ENCODE results near the gene CYP1B1. TPM values are rescaled to one million over a fixed set of nuclear protein-coding genes. Genes with fewer than 3 reads are reported as not detected.
A peak's percentile ranks its signal among the peaks of the same experiment; 100 is the strongest.

The CYP1B1 gene
- total RNA-seq, 1 experiment from 2014 or later: 1.3 TPM

DNA sequence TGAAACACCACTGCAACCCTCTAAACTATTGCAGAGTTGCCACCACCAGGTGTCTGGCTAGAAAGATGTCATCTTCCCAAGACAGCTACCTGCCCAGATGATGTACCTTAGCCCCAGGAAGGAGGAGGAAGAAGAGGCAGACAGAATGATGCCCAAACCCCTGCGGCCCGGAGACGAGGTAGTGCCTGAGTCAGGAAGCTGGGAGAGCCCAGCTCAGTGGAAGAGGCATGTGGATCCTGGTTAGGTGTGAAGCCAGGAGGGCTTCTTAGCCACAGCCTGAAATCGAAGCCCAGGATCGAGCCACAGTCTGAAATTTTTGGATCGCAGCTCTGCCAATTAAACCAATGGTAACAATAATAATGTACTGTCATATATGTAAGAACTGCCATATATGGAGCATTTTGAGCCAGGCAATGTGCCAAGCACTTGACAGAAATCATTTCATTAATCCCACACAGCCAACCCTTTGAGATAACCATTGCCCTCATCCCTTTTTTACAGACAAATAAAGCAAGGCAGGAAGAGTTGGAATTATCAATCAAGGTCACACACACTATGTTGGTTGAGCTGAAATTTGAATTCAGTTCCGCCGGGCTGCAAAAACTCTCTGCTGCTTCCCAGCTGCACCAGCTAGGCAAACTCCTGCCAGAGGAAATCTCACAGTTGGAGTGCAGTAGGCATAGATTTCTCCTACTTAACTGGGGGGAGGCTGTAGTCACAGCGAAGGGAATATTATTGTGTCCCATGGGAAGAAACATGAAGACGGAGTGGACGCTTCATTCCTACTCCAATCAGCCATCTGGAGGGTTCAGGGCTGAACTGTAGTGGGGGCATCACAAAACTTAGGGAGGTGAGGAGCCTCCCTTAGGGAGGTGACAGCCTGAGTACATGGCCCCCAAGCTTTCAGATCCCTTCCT is 19.4 kb upstream of the CYP1B1 start:
- POLR2A ChIA-PET: interaction anchor here (0.6 to 1.7 kb wide), 3 partner anchors 13 to 18 kb away, joined by 3 to 17 read pairs (median 12); partner anchors contain the start of gene CYP1B1
- Histone ChIP-seq H3K27me3 (replicated peaks; ENCODE audit: control insufficient read depth, insufficient read depth, low read length) (no peaks in the 10 kb centered on the region), H3K9me3 (no peaks in the 10 kb centered on the region), H3K4me1 (peaks cover 46% of the 10 kb centered on the region), H3K4me3 (ENCODE audit: low read depth, low read length) (no peak overlapping the region), H3K36me3 (ENCODE audit: control insufficient read depth, insufficient read depth, low read length) (peaks cover 1% of the 10 kb centered on the region; the same call in 1 of the 2 replicates)
- H3K4me1 Mint-ChIP-seq (ENCODE audit: low read depth, unreplicated experiment): peaks cover 46% of the 10 kb centered on the region
- H3K27me3 Mint-ChIP-seq (ENCODE audit: insufficient read depth, unreplicated experiment): no peaks in the 10 kb centered on the region
- DNase-seq: no peak
- H3K36me3 Mint-ChIP-seq (ENCODE audit: insufficient read depth, unreplicated experiment): peaks cover 7% of the 10 kb centered on the region
- H3K9me3 Mint-ChIP-seq (ENCODE audit: unreplicated experiment): no peaks in the 10 kb centered on the region
- TF ChIP-seq, protein P1, sequence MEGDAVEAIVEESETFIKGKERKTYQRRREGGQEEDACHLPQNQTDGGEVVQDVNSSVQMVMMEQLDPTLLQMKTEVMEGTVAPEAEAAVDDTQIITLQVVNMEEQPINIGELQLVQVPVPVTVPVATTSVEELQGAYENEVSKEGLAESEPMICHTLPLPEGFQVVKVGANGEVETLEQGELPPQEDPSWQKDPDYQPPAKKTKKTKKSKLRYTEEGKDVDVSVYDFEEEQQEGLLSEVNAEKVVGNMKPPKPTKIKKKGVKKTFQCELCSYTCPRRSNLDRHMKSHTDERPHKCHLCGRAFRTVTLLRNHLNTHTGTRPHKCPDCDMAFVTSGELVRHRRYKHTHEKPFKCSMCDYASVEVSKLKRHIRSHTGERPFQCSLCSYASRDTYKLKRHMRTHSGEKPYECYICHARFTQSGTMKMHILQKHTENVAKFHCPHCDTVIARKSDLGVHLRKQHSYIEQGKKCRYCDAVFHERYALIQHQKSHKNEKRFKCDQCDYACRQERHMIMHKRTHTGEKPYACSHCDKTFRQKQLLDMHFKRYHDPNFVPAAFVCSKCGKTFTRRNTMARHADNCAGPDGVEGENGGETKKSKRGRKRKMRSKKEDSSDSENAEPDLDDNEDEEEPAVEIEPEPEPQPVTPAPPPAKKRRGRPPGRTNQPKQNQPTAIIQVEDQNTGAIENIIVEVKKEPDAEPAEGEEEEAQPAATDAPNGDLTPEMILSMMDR (IDR thresholded peaks at IDR 0.05; ENCODE audit: insufficient read depth in 1 of 2, low read depth in 1 of 2, low read length in 1 of 2, severe bottlenecking in 1 of 2, unreplicated experiment in 1 of 2): no peak
- peak overlapping the region; percentile 60 for H3K4me3 Mint-ChIP-seq (ENCODE audit: unreplicated experiment)
- H3K27ac Mint-ChIP-seq (ENCODE audit: unreplicated experiment): peak overlapping the region; percentile 92
- intact Hi-C loops (cut with micrococcal nuclease; ENCODE audit: unreplicated experiment): no loop called here
- CTCF ChIA-PET: interaction anchor here (0.6 to 2.0 kb wide), 8 partner anchors 12 to 179 kb away, joined by 3 to 26 read pairs (median 4); partner anchors contain the start of gene CYP1B1
- TSS peak; percentile 94 for BruUV-seq (replicated peaks)

DNA sequence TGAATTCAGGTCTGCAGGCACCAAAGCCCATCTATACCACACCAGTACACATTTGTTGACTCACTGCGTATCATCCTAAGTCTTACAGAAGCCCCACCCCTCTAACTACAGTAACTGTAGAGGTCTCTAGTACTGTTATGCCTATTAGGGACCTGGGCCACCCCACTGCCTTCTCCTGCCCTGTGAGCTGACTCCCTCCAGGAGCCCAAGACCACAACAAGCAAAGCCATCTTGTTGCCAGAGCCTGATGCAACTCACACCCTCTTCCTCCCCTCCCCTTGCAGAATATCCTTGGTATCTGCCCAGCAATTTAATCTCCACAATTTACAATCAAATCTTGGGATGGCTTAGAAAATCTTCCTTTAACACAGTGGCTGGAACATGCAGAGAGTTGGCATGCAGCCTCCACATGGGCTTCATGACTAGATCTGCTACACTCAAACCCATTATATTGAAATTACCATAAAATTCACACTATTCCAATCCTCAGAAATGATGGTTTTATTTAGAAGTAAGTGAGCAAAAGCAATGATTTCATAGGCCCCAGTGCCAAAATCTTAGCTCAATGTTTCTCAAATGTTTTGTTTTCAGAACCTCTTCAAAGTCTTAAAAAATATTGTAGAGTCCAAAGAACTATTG is 17.7 kb upstream of the CYP1B1 start:
- Mint-ChIP-seq H3K36me3 (ENCODE audit: insufficient read depth, unreplicated experiment) (peaks cover 7% of the 10 kb centered on the region), H3K9me3 (ENCODE audit: unreplicated experiment) (no peaks in the 10 kb centered on the region), H3K27me3 (ENCODE audit: insufficient read depth, unreplicated experiment) (no peaks in the 10 kb centered on the region), H3K4me3 (ENCODE audit: unreplicated experiment) (no peak overlapping the region), H3K4me1 (ENCODE audit: low read depth, unreplicated experiment) (peaks cover 41% of the 10 kb centered on the region), H3K27ac (ENCODE audit: unreplicated experiment) (no peak overlapping the region)
- BruUV-seq (replicated peaks): no TSS peak
- Histone ChIP-seq H3K4me1 (peaks cover 40% of the 10 kb centered on the region), H3K9me3 (no peaks in the 10 kb centered on the region), H3K4me3 (ENCODE audit: low read depth, low read length) (no peak overlapping the region), H3K27me3 (replicated peaks; ENCODE audit: control insufficient read depth, insufficient read depth, low read length) (no peaks in the 10 kb centered on the region), H3K36me3 (ENCODE audit: control insufficient read depth, insufficient read depth, low read length) (no peaks in the 10 kb centered on the region; the same call in 1 of the 2 replicates)
- intact Hi-C loops (cut with micrococcal nuclease; ENCODE audit: unreplicated experiment): no loop called here
- no peak for DNase-seq
- POLR2A ChIA-PET: no interaction called here
- TF ChIP-seq, protein P1 (IDR thresholded peaks at IDR 0.05; ENCODE audit: insufficient read depth in 1 of 2, low read depth in 1 of 2, low read length in 1 of 2, severe bottlenecking in 1 of 2, unreplicated experiment in 1 of 2): no peak
- CTCF ChIA-PET: no interaction called here

DNA sequence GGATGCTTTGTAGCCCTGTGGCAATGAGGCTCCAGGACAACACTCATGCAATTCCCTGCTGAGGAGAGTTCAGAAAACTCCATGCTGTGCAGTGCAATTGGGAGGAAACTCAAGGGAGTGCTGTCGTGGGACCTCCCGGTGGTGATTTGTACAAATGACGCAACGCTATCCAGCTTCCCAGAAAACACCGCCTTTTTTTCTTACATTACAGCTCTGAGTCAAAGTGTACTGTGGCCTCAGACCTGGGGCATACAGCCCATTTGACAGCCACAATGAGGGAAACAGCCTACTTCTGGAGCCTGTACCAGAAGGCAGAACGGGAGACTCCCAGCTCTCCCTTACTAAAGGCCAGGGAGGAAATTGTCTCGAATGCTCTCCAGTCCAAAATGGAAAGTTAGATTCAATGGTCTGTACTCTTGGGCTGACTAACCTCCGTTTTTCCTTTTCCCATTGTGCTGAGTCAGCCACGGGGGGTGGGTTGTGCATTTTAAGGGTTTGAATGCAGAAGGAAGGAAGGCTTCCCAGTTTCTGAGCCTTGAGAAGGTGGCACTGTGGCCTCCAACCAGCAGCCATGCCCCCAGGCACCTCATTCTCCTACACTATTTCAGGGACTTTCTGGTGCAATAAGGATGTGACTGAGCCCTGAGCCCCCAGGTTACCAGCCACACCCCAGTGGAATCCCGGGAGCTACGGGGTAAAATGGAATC is 16.4 kb upstream of the CYP1B1 start:
- H3K27ac Mint-ChIP-seq (ENCODE audit: unreplicated experiment): peak overlapping the region; percentile 42

More for the DNA sequence above, 16.4 kb upstream of the CYP1B1 start:
- intact Hi-C loops (cut with micrococcal nuclease; ENCODE audit: unreplicated experiment): no loop called here
- TF ChIP-seq, protein P1 (IDR thresholded peaks at IDR 0.05; ENCODE audit: insufficient read depth in 1 of 2, low read depth in 1 of 2, low read length in 1 of 2, severe bottlenecking in 1 of 2, unreplicated experiment in 1 of 2): no peak
- Histone ChIP-seq H3K27me3 (replicated peaks; ENCODE audit: control insufficient read depth, insufficient read depth, low read length) (no peaks in the 10 kb centered on the region), H3K36me3 (ENCODE audit: control insufficient read depth, insufficient read depth, low read length) (no peaks in the 10 kb centered on the region), H3K4me3 (ENCODE audit: low read depth, low read length) (no peak overlapping the region), H3K9me3 (no peaks in the 10 kb centered on the region), H3K4me1 (peaks cover 27% of the 10 kb centered on the region)
- no peaks in the 10 kb centered on the region for H3K9me3 Mint-ChIP-seq (ENCODE audit: unreplicated experiment)
- BruUV-seq (replicated peaks): no TSS peak
- H3K4me3 Mint-ChIP-seq (ENCODE audit: unreplicated experiment): no peak overlapping the region
- CTCF ChIA-PET: interaction anchor here (0.6 to 1.0 kb wide), 3 partner anchors 17 to 182 kb away, joined by 3 to 6 read pairs (median 4); no protein-coding TSS in a partner anchor
- no peaks in the 10 kb centered on the region for H3K27me3 Mint-ChIP-seq (ENCODE audit: insufficient read depth, unreplicated experiment)
- no peak for DNase-seq
- H3K4me1 Mint-ChIP-seq (ENCODE audit: low read depth, unreplicated experiment): peaks cover 28% of the 10 kb centered on the region
- H3K36me3 Mint-ChIP-seq (ENCODE audit: insufficient read depth, unreplicated experiment): peaks cover 7% of the 10 kb centered on the region
- POLR2A ChIA-PET: no interaction called here
